Transverse colon (tissue), 4 donors: ENCODE measurements around the gene SUPT16H. TPM values are rescaled to one million over a fixed set of nuclear protein-coding genes. Genes with fewer than 3 reads are reported as not detected.

Experiments used
- DNase-seq: peaks from one replicate; pipeline ENCODE4 v3.0.0-alpha.2; 2019
- H3K27ac ChIP-seq, 4 donors: fragments of 200-600 bp; sonication (generic); 2 replicates each; pipeline ENCODE4 v1.5.1; 2016 to 2018; ENCODE audit warnings: inconsistent platforms in 4 of 4
- H3K27me3 ChIP-seq: fragments of 200-600 bp; sonication (generic); 2 replicates; pipeline ENCODE4 v1.5.1; 2017; ENCODE audit warnings: inconsistent platforms
- H3K36me3 ChIP-seq, 4 donors: fragments of 200-600 bp; sonication (generic); 2 replicates each; pipeline ENCODE4 v1.5.1; 2017 to 2019; ENCODE audit warnings: inconsistent platforms in 4 of 4
- H3K4me1 ChIP-seq, 4 donors: fragments of 200-600 bp; sonication (generic); 2 replicates each; pipeline ENCODE4 v1.5.1; 2017 to 2020; ENCODE audit warnings: inconsistent platforms in 4 of 4
- H3K4me3 ChIP-seq, 4 donors: fragments of 200-600 bp; sonication (generic); 1 replicate in 1 of 4; 2 replicates in 3 of 4; pipeline versions ENCODE4 v1.5.1 to v1.6.1; 2017 to 2019; ENCODE audit warnings: inconsistent platforms in 4 of 4
- H3K9me3 ChIP-seq, 2 donors: fragments of 200-600 bp; sonication (generic); 2 replicates each; pipeline ENCODE4 v1.5.1; 2017 to 2019; ENCODE audit warnings: inconsistent platforms in 2 of 2
- EP300 ChIP-seq: sonication (generic); formaldehyde crosslinking; IDR thresholded peaks from one replicate; pipeline ENCODE4 v1.6.1; 2017; ENCODE audit warnings: antibody characterized with exemption, low read depth
- POLR2A ChIP-seq: fragments of 450-650 bp; IDR thresholded peaks from one replicate; pipeline ENCODE4 v1.6.1; 2016; ENCODE audit warnings: antibody characterized with exemption, mild to moderate bottlenecking, moderate library complexity
- POLR2AphosphoS5 ChIP-seq, 3 donors: sonication (generic); formaldehyde crosslinking; IDR thresholded peaks; one replicate each; pipeline ENCODE4 v1.6.1; 2016; ENCODE audit warnings: antibody characterized with exemption in 3 of 3
- WGBS, 2 donors: methylation state at CpG; one replicate each; pipeline ENCODE4 v1.1.5; 2018; ENCODE audit warnings: low coverage in 1 of 2; 5-methylcytosine and 5-hydroxymethylcytosine counted together
- in situ Hi-C, 4 donors: fragments of 200-750 bp; cut with MboI; loops; one replicate each; pipeline versions ENCODE4 v1.15.0 to v1.15.1; 2017; ENCODE audit warnings: low sequenced_read_pairs in 3 of 4, low pct_ligation_motif_present in 1 of 4, low pct_unique_long_range_greater_than_20kb in 1 of 4
- intact Hi-C: fragments of 100-400 bp; cut with DNase I; formaldehyde crosslinking; loops from one replicate; pipeline ENCODE4 v1.15.1; 2023; ENCODE audit warnings: low total_unique reads
- total RNA-seq, 4 donors: library from RNA; depleted of rRNA; stranded (reverse); fragments of >200 nt; gene quantifications; one replicate each; pipeline ENCODE4 v1.1.0, GENCODE V29; 2016
- TF ChIP-seq, protein P1 (sequence below), 5 experiments: fragments of 200-600 bp in 3 of 5; fragments of 450-650 bp in 2 of 5; sonication (generic) in 3 of 5; IDR thresholded peaks; 1 replicate in 2 of 5; 2 replicates in 3 of 5; pipeline ENCODE4 v1.5.1; 2016 to 2017; ENCODE audit warnings: antibody characterized with exemption in 5 of 5, inconsistent platforms in 3 of 5, mild to moderate bottlenecking in 2 of 5, moderate library complexity in 1 of 5

Gene SUPT16H
- total RNA-seq, 4 donors from 2014 or later, result 21.5 to 43.5 (median 36.4) TPM

DNA sequence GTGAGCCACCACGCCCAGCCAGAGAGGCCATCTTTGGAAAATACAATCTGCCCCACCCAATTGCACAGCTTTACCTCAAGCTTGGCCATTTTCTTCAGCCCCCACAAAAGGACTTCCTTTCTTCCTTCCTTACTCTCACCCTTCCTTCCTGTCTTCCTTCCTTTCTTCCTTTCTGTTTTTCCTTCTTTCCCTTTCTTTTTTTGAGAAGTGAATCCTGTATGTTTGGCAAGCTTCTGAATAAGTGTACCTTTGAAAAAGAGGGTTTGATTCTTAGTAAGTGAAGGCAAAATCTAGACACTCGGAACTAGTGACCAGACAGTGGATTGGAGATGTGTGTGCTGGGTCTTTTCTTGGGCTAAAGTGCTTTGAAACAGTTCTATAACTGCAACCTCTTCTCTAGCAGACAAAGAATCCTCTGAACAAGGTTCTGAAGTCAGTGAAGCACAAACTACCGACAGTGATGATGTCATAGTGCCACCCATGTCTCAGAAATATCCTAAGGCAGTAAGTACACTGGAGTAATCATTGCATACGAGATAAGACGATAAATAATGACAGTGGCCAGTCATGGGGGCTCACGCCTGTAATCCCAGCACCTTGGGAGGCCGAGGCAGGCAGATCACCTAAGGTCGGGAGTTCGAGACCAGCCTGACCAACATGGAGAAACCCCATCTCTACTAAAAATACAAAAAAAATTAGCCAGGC is 49.5 kb downstream of the SUPT16H start:
- no peaks in the 10 kb centered on the region for H3K4me1 ChIP-seq
- intact Hi-C loops (no loop called here), in situ Hi-C loops (no loop called here)
- WGBS, 2 donors, result 81 to 88% methylated on average over 6 to 9 of the region's 9 CpGs
- H3K36me3 ChIP-seq, result no peaks in the 10 kb centered on the region
- no peaks in the 10 kb centered on the region for H3K27me3 ChIP-seq
- no peak overlapping the region for H3K27ac ChIP-seq
- H3K9me3 ChIP-seq, result no peaks in the 10 kb centered on the region
- DNase-seq, result no peak
- H3K4me3 ChIP-seq, result no peak overlapping the region
- no peak for TF ChIP-seq POLR2A
- TF ChIP-seq, protein P1, sequence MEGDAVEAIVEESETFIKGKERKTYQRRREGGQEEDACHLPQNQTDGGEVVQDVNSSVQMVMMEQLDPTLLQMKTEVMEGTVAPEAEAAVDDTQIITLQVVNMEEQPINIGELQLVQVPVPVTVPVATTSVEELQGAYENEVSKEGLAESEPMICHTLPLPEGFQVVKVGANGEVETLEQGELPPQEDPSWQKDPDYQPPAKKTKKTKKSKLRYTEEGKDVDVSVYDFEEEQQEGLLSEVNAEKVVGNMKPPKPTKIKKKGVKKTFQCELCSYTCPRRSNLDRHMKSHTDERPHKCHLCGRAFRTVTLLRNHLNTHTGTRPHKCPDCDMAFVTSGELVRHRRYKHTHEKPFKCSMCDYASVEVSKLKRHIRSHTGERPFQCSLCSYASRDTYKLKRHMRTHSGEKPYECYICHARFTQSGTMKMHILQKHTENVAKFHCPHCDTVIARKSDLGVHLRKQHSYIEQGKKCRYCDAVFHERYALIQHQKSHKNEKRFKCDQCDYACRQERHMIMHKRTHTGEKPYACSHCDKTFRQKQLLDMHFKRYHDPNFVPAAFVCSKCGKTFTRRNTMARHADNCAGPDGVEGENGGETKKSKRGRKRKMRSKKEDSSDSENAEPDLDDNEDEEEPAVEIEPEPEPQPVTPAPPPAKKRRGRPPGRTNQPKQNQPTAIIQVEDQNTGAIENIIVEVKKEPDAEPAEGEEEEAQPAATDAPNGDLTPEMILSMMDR (IDR thresholded peaks at IDR 0.05), result no peak
- no peak for TF ChIP-seq EP300
- TF ChIP-seq POLR2AphosphoS5 (IDR thresholded peaks at IDR 0.05), result no peak

DNA sequence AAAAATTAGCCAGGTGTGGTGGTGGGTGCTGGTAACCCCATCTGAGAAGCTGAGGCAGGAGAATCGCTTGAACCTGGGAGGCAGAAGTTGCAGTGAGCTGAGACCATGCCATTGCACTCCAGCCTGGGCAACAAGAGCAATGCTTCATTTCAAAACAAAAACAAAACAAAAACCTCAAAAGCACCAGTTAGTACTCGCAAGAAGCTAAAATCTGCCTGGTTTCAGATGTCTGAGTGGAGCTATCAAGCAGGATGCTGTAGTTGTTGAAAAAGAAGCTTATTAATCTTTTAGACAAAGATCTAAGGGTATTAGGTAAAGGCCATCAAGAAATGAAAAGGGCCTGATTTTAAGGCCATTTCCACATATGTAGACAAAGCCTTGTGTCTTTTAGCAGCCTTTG is 50.9 kb downstream of the SUPT16H start:
- DNase-seq, result no peak
- intact Hi-C loops (no loop called here), in situ Hi-C loops (no loop called here)
- no peaks in the 10 kb centered on the region for H3K4me1 ChIP-seq
- TF ChIP-seq POLR2A, result no peak
- TF ChIP-seq POLR2AphosphoS5 (IDR thresholded peaks at IDR 0.05), result no peak
- TF ChIP-seq, protein P1 (IDR thresholded peaks at IDR 0.05), result no peak
- no peak for TF ChIP-seq EP300
- no peak overlapping the region for H3K4me3 ChIP-seq
- H3K36me3 ChIP-seq, result no peaks in the 10 kb centered on the region
- 70% methylated on average over 2 of the region's 2 CpGs; no CpG with 5 or more reads in 1 of the 2 donors for WGBS, 2 donors
- no peak overlapping the region for H3K27ac ChIP-seq
- no peaks in the 10 kb centered on the region for H3K27me3 ChIP-seq
- H3K9me3 ChIP-seq, result no peaks in the 10 kb centered on the region

DNA sequence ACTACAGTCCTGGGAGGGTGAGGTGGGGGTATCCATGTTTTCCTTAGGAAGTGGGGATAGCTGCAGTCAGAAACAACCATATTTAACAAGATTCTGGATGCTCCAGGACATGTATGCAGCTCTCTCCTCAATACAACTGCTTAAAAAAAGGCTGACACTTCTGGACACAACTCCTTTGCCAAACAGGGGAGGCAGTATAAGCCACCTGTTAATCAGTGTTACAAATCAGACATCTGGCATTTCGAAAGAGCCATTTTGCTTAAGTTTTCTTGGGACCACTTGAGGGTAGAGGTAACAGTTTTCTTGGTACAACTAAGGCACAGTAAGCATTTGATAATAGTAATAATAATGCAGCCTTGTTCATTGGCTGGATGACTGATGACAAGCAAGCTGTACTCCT is 56.8 kb downstream of the SUPT16H start:
- 67 to 100% methylated on average over 1 of the region's 1 CpG for WGBS, 2 donors
- in situ Hi-C loops, result no loop called here
- H3K27me3 ChIP-seq, result no peaks in the 10 kb centered on the region
- TF ChIP-seq POLR2AphosphoS5 (IDR thresholded peaks at IDR 0.05) (no peak), POLR2A (no peak), EP300 (no peak)
- TF ChIP-seq, protein P1 (IDR thresholded peaks at IDR 0.05), result no peak
- no peaks in the 10 kb centered on the region for H3K4me1 ChIP-seq
- DNase-seq, result no peak
- no peak overlapping the region for H3K4me3 ChIP-seq
- no peaks in the 10 kb centered on the region for H3K36me3 ChIP-seq
- intact Hi-C loops, result no loop called here
- H3K27ac ChIP-seq, result no peak overlapping the region
- H3K9me3 ChIP-seq, result no peaks in the 10 kb centered on the region

DNA sequence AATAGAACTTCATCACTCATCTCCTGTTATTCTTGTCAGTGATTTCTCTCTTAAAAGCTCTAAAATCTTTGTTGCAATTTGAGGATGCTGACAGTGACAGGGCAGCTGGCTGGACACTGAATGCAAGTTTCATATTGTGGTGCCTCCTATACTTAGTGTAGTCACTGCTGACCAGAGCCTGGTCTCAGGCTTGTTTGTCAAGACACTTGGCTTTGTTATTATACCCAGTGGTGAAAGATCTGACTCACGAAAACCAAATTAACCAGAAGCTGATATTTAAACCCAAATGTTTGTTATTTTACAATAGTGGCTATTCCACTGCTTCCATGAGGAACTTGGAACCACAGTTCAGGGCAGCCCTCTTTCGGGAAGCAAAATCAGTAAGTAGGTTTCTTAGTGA is 61.1 kb downstream of the SUPT16H start:
- no peak for DNase-seq
- no peaks in the 10 kb centered on the region for H3K9me3 ChIP-seq
- no peaks in the 10 kb centered on the region for H3K4me1 ChIP-seq
- in situ Hi-C loops, result no loop called here
- H3K4me3 ChIP-seq, result no peak overlapping the region
- H3K27me3 ChIP-seq, result no peaks in the 10 kb centered on the region
- intact Hi-C loops, result no loop called here
- no peak overlapping the region for H3K27ac ChIP-seq
- 80 to 100% methylated on average over 1 to 2 of the region's 2 CpGs for WGBS, 2 donors
- no peaks in the 10 kb centered on the region for H3K36me3 ChIP-seq
- TF ChIP-seq, protein P1 (IDR thresholded peaks at IDR 0.05), result no peak
- no peak for TF ChIP-seq EP300
- no peak for TF ChIP-seq POLR2A
